ENCODE results near the gene TYMP. TPM values are rescaled to one million over a fixed set of nuclear protein-coding genes. Genes with fewer than 3 reads are reported as not detected.

Gene TYMP
- total RNA-seq, 1 experiment from 2014 or later, result 1.5 TPM

GRCh38 chr22:50560034-50560433 is 30.2 kb upstream of the TYMP start (continued):
- no peak for TF ChIP-seq USF2 (CRISPR knock-in tag; IDR thresholded peaks at IDR 0.05)

GRCh38 chr22:50556703-50557102 is 26.9 kb upstream of the TYMP start:
- ATAC-seq, result no peak
- TF ChIP-seq PRRX2 (CRISPR knock-in tag; IDR thresholded peaks at IDR 0.05) (no peak), E2F1 (CRISPR knock-in tag; IDR thresholded peaks at IDR 0.05) (no peak), ESRRA (CRISPR knock-in tag; IDR thresholded peaks at IDR 0.05; ENCODE audit: borderline replicate concordance) (no peak), ZNF219 (CRISPR knock-in tag; IDR thresholded peaks at IDR 0.05; ENCODE audit: borderline replicate concordance) (no peak)
- POLR2A ChIA-PET, result no interaction called here
- no peaks in the 10 kb centered on the region for H3K9me3 Mint-ChIP-seq
- CTCF ChIA-PET, result no interaction called here
- no peak overlapping the region for H3K27ac Mint-ChIP-seq
- no peak overlapping the region for H3K4me3 Mint-ChIP-seq
- H3K27me3 Mint-ChIP-seq (ENCODE audit: low read depth), result peaks cover 25% of the 10 kb centered on the region
- peaks cover 14% of the 10 kb centered on the region for H3K4me1 Mint-ChIP-seq
- DNase-seq (ENCODE audit: low spot score), result no peak
- H3K36me3 Mint-ChIP-seq, result no peaks in the 10 kb centered on the region

- ChIA-PET CTCF (no interaction called here), POLR2A (no interaction called here)
- Mint-ChIP-seq H3K4me1 (peaks cover 11% of the 10 kb centered on the region), H3K9me3 (no peaks in the 10 kb centered on the region), H3K27me3 (ENCODE audit: low read depth) (peaks cover 3% of the 10 kb centered on the region), H3K27ac (no peak overlapping the region), H3K36me3 (no peaks in the 10 kb centered on the region), H3K4me3 (no peak overlapping the region)
- TF ChIP-seq ZNF281 (CRISPR knock-in tag; IDR thresholded peaks at IDR 0.05), result no peak
- no peak for TF ChIP-seq USF1 (CRISPR knock-in tag; IDR thresholded peaks at IDR 0.05)
- TF ChIP-seq ZNF532 (CRISPR knock-in tag; IDR thresholded peaks at IDR 0.05; ENCODE audit: borderline replicate concordance), result no peak
- no peak for TF ChIP-seq RELA (CRISPR knock-in tag; IDR thresholded peaks at IDR 0.05; ENCODE audit: borderline replicate concordance)
- no peak for TF ChIP-seq EMX1 (CRISPR knock-in tag; IDR thresholded peaks at IDR 0.05)
- TF ChIP-seq FOXJ3 (CRISPR knock-in tag; IDR thresholded peaks at IDR 0.05; ENCODE audit: borderline replicate concordance), result no peak
- ATAC-seq, result no peak
- no peak for DNase-seq (ENCODE audit: low spot score)
These were observed 23.5 kb upstream of the TYMP start for GRCh38 chr22:50553310-50553709.

Data from WTC11 (cell line).